Measurements from ENCODE around the gene SERPINB7. TPM values are rescaled to one million over a fixed set of nuclear protein-coding genes. Genes with fewer than 3 reads are reported as not detected.

Gene SERPINB7
- total and polyA plus RNA-seq, 10 of the 15 experiments (the other 5 are each of a cell fraction or from before 2014, with no cell fraction given) = not detected

GRCh38 chr18:63765837-63766236, 9.4 kb upstream of the SERPINB7 start:
- H3K27me3 ChIP-seq (replicated peaks in 1 of 2; ENCODE audit: control insufficient read depth in 2 of 2, insufficient read depth in 2 of 2, low read length in 1 of 2) = no peaks in the 10 kb centered on the region; a peak in 1 of 4 replicates
- FAIRE-seq (no peak), ATAC-seq (no peak), DNase-seq (ENCODE audit: low read depth, low spot score) (no peak)
- intact Hi-C loops (cut with micrococcal nuclease; ENCODE audit: unreplicated experiment) = no loop called here
- ChIA-PET POLR2A (no interaction called here), RAD21 (ENCODE audit: unreplicated experiment) (no interaction called here), SMC1A (ENCODE audit: uncharacterized antibody, unreplicated experiment) (no interaction called here), CTCF (no interaction called here)
- no peaks in the 10 kb centered on the region for H3K79me2 ChIP-seq (ENCODE audit: control insufficient read depth, insufficient read depth, low read length)
- H3K4me1 ChIP-seq (ENCODE audit: control insufficient read depth, insufficient read depth, low read length) = no peaks in the 10 kb centered on the region
- H3K4me2 ChIP-seq (ENCODE audit: control insufficient read depth, insufficient read depth) = no peak overlapping the region
- no TSS peak for BruUV-seq (replicated peaks)
- no peak for TF ChIP-seq NR2F1 (conservative IDR thresholded peaks at IDR 0.05)
- TF ChIP-seq SMC3 (IDR thresholded peaks at IDR 0.05; ENCODE audit: borderline replicate concordance, low read length) = no peak
- no peak for TF ChIP-seq EZH2 (IDR thresholded peaks at IDR 0.05; ENCODE audit: borderline replicate concordance, control insufficient read depth, low read depth, low read length)
- TF ChIP-seq SP1 (IDR thresholded peaks at IDR 0.05; ENCODE audit: low read depth, low read length) = no peak
- no peak for TF ChIP-seq TARDBP (IDR thresholded peaks at IDR 0.05; ENCODE audit: borderline replicate concordance)
- no peak for TF ChIP-seq NFIC (IDR thresholded peaks at IDR 0.05; ENCODE audit: low read depth, low read length)
- no peak for TF ChIP-seq RAD51 (IDR thresholded peaks at IDR 0.05)
- TF ChIP-seq ZNF217 (IDR thresholded peaks at IDR 0.05) = no peak
- TF ChIP-seq TCF12 (IDR thresholded peaks at IDR 0.05; ENCODE audit: low read depth, low read length) = no peak
- no peak for TF ChIP-seq MYC (IDR thresholded peaks at IDR 0.05; ENCODE audit: insufficient read depth, insufficient read length, insufficient replicate concordance, low read length, severe bottlenecking)
- TF ChIP-seq NFYA (IDR thresholded peaks at IDR 0.05; ENCODE audit: borderline replicate concordance, low read depth, low read length) = no peak
- TF ChIP-seq MEF2B (IDR thresholded peaks at IDR 0.05; ENCODE audit: partially characterized antibody, poor library complexity, severe bottlenecking) = no peak
- TF ChIP-seq FOXM1 (IDR thresholded peaks at IDR 0.05; ENCODE audit: low read depth, low read length) = no peak
- no peaks in the 10 kb centered on the region for H3K9me3 ChIP-seq (replicated peaks; ENCODE audit: control insufficient read depth, insufficient read depth, low read length)
- WGBS (ENCODE audit: insufficient coverage, insufficient replicate concordance, low lambda C conversion rate, missing lambda C conversion rate) = 29% methylated on average over 2 of the region's 2 CpGs
- no peaks in the 10 kb centered on the region for H4K20me1 ChIP-seq (ENCODE audit: control insufficient read depth, insufficient read depth)
- in situ Hi-C loops (cut with MboI) = no loop called here
- no peak overlapping the region for H2AFZ ChIP-seq (ENCODE audit: control insufficient read depth, low read depth, low read length)
- no peak overlapping the region for H3K27ac ChIP-seq (ENCODE audit: control insufficient read depth, insufficient read depth)
- H3K4me3 ChIP-seq = no peak overlapping the region
- no peaks in the 10 kb centered on the region for H3K36me3 ChIP-seq (ENCODE audit: control insufficient read depth in 2 of 2, insufficient read depth in 2 of 2, low read length in 1 of 2)
- no peak overlapping the region for H3K9ac ChIP-seq (ENCODE audit: control insufficient read depth, insufficient read depth, low read length)
